Kidney (tissue), 14 donors: ENCODE measurements around the gene ACAT2. TPM values are rescaled to one million over a fixed set of nuclear protein-coding genes. Genes with fewer than 3 reads are reported as not detected.
A peak's percentile ranks its signal among the peaks of the same experiment; 100 is the strongest.

Experiments used
- DNase-seq, 5 donors: peaks; one replicate each; pipeline ENCODE4 v3.0.0-alpha.2; 2013 to 2020
- FAIRE-seq: peaks from 2 replicates; lab custom pipeline; 2012; peaks lifted over from hg19 to GRCh38; lab: Jason Lieb, UNC
- H3K27ac ChIP-seq, 2 donors: one replicate each; pipeline ENCODE4 v1.7.0; 2013; ENCODE audit warnings: low read depth in 2 of 2, low read length in 2 of 2, inconsistent platforms in 1 of 2
- H3K27me3 ChIP-seq: one replicate; pipeline ENCODE4 v1.7.1; 2013; ENCODE audit warnings: low read length, inconsistent platforms; ENCODE audit not compliant: control insufficient read depth, insufficient read depth
- H3K36me3 ChIP-seq, 3 donors: one replicate each; pipeline versions ENCODE4 v1.7.0 to v1.7.1; 2013; ENCODE audit warnings: low read length in 3 of 3, control low read depth in 1 of 3, inconsistent platforms in 1 of 3; ENCODE audit not compliant: insufficient read depth in 3 of 3, control insufficient read depth in 2 of 3
- H3K4me1 ChIP-seq, 3 donors: one replicate each; pipeline versions ENCODE4 v1.7.0 to v1.7.1; 2013; ENCODE audit warnings: low read length in 3 of 3, inconsistent platforms in 1 of 3, low read depth in 1 of 3; ENCODE audit not compliant: control insufficient read depth in 2 of 3, insufficient read depth in 2 of 3
- H3K4me3 ChIP-seq, 3 donors: one replicate each; pipeline versions ENCODE4 v1.7.0 to v1.8.1; 2013; ENCODE audit warnings: low read length in 3 of 3, control low read depth in 1 of 3, inconsistent platforms in 1 of 3
- H3K9ac ChIP-seq, 3 donors: one replicate each; pipeline versions ENCODE4 v1.7.0 to v1.7.1; 2013; ENCODE audit warnings: low read length in 3 of 3, control low read depth in 1 of 3, inconsistent platforms in 1 of 3
- H3K9me3 ChIP-seq, 3 donors: one replicate each; pipeline versions ENCODE4 v1.7.0 to v1.7.1; 2013; ENCODE audit warnings: low read length in 3 of 3, control low read depth in 1 of 3, inconsistent platforms in 1 of 3; ENCODE audit not compliant: control insufficient read depth in 2 of 3, insufficient read depth in 1 of 3
- intact Hi-C: fragments of 100-400 bp; cut with DNase I; formaldehyde crosslinking; loops from one replicate; pipeline ENCODE4 v1.11.1; 2022
- polyA plus RNA-seq: library from polyadenylated mRNA; stranded (reverse); fragments of 350-450 nt; fragmentation: Illumina TruSeq; extraction: RNeasy Lipid Tissue Mini Kit (QIAGEN cat#74804); gene quantifications from one replicate; pipeline ENCODE4 v1.2.3, GENCODE V29; 2014; ENCODE audit warnings: low read depth, low replicate concordance; ENCODE audit not compliant: insufficient read depth
- total RNA-seq: library from RNA; stranded (reverse); fragmentation: NEBNext Ultra II Directional; extraction: Animal tissue kit (Norgen Biotek cat#: 25700); gene quantifications from one replicate; pipeline ENCODE4 v1.2.1, GENCODE V29; 2021
- TF ChIP-seq, protein P1 (sequence below): IDR thresholded peaks from 3 replicates; pipeline ENCODE4 v1.5.1; 2012; ENCODE audit warnings: mild to moderate bottlenecking, moderate library complexity, borderline replicate concordance; ENCODE audit not compliant: insufficient read depth; ENCODE audit errors: extremely low read depth
- donor health status: control.
- donor health status: control.
- donor health status: control.
- donor health status: control.
- donor health status: control.
- donor health status: DM: yes; HTN: yes; CAD: no.
- donor health status: Normal renal cell carcinoma (clear cell type).

Gene ACAT2
- total and polyA plus RNA-seq, 2 donors from 2014 or later: 20.4 to 30.5 TPM

DNA sequence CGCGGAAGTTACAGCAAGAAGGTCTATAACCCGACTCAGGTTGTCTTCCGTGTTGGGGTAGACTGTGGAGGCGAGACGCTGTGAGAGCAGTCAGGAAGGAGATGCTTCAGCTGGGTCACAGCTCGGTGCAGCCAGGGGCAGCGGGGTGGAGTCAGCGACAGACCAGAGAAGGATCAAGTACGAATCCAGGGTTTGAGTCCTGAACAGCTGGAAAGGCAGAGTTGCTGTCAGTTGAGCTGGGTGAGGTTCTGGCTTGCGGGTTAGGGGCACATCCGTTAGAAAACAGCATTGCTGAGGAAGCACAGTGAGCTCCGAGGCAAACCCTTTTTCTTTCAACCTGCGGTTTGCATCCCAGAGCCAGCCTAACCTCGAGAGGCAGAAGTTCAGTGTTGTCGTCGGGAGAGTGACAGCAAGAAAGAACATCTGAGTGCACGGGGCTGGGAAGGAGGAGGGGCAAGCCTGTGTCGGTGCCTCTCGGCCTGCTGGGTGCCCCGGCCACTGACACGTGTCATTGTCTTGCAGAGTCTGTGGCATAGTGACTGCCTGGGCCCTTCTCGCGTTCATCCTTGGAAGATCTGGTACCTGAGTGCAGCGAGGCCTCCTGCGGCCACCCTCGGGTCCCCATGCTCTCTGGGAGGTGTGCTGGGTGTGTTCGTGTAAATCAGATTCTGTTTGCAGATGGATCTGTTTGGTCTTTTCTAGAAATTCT lies 58.2 kb downstream of the ACAT2 start:
- Histone ChIP-seq H3K9me3 (no peaks in the 10 kb centered on the region), H3K36me3 (no peaks in the 10 kb centered on the region), H3K4me3 (no peak overlapping the region), H3K27me3 (no peaks in the 10 kb centered on the region), H3K9ac (no peak overlapping the region), H3K4me1 (no peaks in the 10 kb centered on the region), H3K27ac (no peak overlapping the region)
- TF ChIP-seq, protein P1, sequence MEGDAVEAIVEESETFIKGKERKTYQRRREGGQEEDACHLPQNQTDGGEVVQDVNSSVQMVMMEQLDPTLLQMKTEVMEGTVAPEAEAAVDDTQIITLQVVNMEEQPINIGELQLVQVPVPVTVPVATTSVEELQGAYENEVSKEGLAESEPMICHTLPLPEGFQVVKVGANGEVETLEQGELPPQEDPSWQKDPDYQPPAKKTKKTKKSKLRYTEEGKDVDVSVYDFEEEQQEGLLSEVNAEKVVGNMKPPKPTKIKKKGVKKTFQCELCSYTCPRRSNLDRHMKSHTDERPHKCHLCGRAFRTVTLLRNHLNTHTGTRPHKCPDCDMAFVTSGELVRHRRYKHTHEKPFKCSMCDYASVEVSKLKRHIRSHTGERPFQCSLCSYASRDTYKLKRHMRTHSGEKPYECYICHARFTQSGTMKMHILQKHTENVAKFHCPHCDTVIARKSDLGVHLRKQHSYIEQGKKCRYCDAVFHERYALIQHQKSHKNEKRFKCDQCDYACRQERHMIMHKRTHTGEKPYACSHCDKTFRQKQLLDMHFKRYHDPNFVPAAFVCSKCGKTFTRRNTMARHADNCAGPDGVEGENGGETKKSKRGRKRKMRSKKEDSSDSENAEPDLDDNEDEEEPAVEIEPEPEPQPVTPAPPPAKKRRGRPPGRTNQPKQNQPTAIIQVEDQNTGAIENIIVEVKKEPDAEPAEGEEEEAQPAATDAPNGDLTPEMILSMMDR: no peak
- FAIRE-seq (no peak), DNase-seq (peak in 1 of 5 donors; percentile 12)
- intact Hi-C loops: no loop called here

DNA sequence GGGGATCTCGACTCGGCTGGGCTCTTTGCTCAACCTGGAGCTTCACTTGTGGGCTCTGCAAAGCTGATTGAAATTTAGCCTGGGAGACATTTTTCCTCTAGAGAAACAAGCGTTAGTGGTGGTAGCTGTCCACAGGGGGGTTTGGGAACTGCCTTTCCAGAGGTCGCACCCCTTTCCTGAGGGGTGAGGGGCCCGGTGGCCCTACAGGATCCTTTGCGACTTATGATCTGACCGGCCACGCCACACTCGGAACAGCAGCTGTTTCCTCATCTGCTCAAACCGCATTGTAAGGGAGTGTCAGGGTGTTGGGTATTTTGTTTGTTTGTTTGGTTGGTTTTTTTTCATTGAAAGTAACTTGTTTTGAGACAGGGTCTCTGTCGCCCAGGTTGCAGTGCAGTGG lies 59.3 kb downstream of the ACAT2 start:
- FAIRE-seq: no peak
- intact Hi-C loops: no loop called here
- Histone ChIP-seq H3K4me3 (no peak overlapping the region), H3K27ac (no peak overlapping the region), H3K27me3 (no peaks in the 10 kb centered on the region), H3K9me3 (no peaks in the 10 kb centered on the region), H3K36me3 (no peaks in the 10 kb centered on the region), H3K9ac (no peak overlapping the region), H3K4me1 (no peaks in the 10 kb centered on the region)
- DNase-seq: no peak
- TF ChIP-seq, protein P1: no peak

DNA sequence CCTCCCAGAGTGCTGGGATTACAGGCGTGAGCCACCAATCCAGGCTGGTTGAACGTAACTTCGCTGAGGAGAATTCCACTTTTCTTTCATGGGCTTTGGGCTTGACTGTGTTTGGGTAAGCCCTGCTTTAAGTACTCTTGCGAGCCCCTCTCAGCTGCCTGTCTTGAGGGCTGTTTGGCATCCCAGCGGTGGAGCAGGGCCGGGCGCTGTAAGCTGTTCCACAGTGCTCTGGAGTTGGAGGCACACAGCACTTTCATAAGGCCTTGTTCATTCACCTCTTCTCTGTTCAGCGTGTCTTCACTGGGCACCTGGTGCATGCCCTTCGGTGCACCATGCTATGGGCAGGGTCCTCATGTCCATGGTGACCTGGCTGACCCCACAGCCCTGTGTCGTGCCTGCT lies 59.9 kb downstream of the ACAT2 start:
- no peaks in the 10 kb centered on the region for H3K9me3 ChIP-seq
- no peaks in the 10 kb centered on the region for H3K36me3 ChIP-seq
- H3K9ac ChIP-seq: no peak overlapping the region
- intact Hi-C loops: no loop called here
- no peak for DNase-seq
- TF ChIP-seq, protein P1: no peak
- no peaks in the 10 kb centered on the region for H3K27me3 ChIP-seq
- no peak for FAIRE-seq
- H3K27ac ChIP-seq: no peak overlapping the region
- no peak overlapping the region for H3K4me3 ChIP-seq
- H3K4me1 ChIP-seq: no peaks in the 10 kb centered on the region
